K562 (cell line): ENCODE results near the gene KCNK10. TPM values are rescaled to one million over a fixed set of nuclear protein-coding genes. Genes with fewer than 3 reads are reported as not detected.

Source experiments
- ATAC-seq: fragments of 200-7000 bp; cut with Tn5 transposase; 3 replicates; pipeline ENCODE4 v1.9.1; 2020; ENCODE audit warnings: moderate library complexity
- BruUV-seq: library from RNA; stranded (reverse); fragments of 400-500 nt; replicated peaks from 2 replicates; lab custom pipeline; 2021; lab: Mats Ljungman, UMichigan
- CTCF ChIA-PET: fragments of 300-600 bp; formaldehyde crosslinking; extraction: SDS; loops from one replicate; lab custom pipeline; 2021; ENCODE audit warnings: low intra/inter-chr PET ratio; lab: Yijun Ruan, JAX
- POLR2A ChIA-PET: fragments of 300-600, 350-650 bp; sonication (Branson Sonifier 250); formaldehyde crosslinking; extraction: SDS; loops from one replicate; lab custom pipeline; 2021; ENCODE audit warnings: antibody characterized with exemption, inconsistent platforms; lab: Yijun Ruan, JAX
- DNase-seq, 4 experiments: peaks; one replicate each; pipeline versions ENCODE4 v3.0.0 to v3.0.0-alpha.2; 2011 to 2018; ENCODE audit warnings: low spot score in 3 of 4, mixed read lengths in 3 of 4; ENCODE audit errors: extremely low read depth in 1 of 4
- FAIRE-seq: peaks from 2 replicates; lab custom pipeline; 2011; peaks lifted over from hg19 to GRCh38; lab: Jason Lieb, UNC
- H2AFZ ChIP-seq: 2 replicates; pipeline ENCODE4 v1.6.0; 2011; ENCODE audit warnings: low read depth, low read length, control low read depth, inconsistent platforms
- H3K27ac ChIP-seq: fragments of 200-600 bp; 3 replicates; pipeline ENCODE4 v1.8.0; 2011; ENCODE audit warnings: low read depth, mild to moderate bottlenecking, control low read depth, inconsistent platforms, low read length, moderate library complexity, mixed read lengths; ENCODE audit errors: extremely low read depth
- H3K27me3 ChIP-seq, 2 experiments: fragments of 300-600 bp in 1 of 2; 2 replicates in 1 of 2; 3 replicates in 1 of 2; pipeline versions ENCODE4 v1.6.0 to v1.8.0; 2011; ENCODE audit warnings: inconsistent platforms in 2 of 2, low read length in 2 of 2, mild to moderate bottlenecking in 1 of 2, mixed read lengths in 1 of 2, moderate library complexity in 1 of 2; ENCODE audit not compliant: control insufficient read depth in 2 of 2, insufficient read depth in 2 of 2
- H3K36me3 ChIP-seq: fragments of 300-600 bp; 3 replicates; pipeline ENCODE4 v1.8.0; 2011; ENCODE audit warnings: mild to moderate bottlenecking, low read length, inconsistent platforms; ENCODE audit not compliant: control insufficient read depth, insufficient read depth
- H3K4me1 ChIP-seq, 2 experiments: fragments of 200-600 bp in 1 of 2; replicated peaks in 1 of 2; 2 replicates in 1 of 2; 3 replicates in 1 of 2; pipeline versions ENCODE4 v1.5.1 to v1.8.0; 2011; ENCODE audit warnings: inconsistent platforms in 2 of 2, low read length in 2 of 2, mild to moderate bottlenecking in 1 of 2, mixed read lengths in 1 of 2, moderate library complexity in 1 of 2; ENCODE audit not compliant: control insufficient read depth in 2 of 2, insufficient read depth in 2 of 2
- H3K4me2 ChIP-seq: 2 replicates; pipeline ENCODE4 v1.6.1; 2011; ENCODE audit warnings: low read length, control low read depth, inconsistent platforms, mixed read lengths; ENCODE audit not compliant: insufficient read depth
- H3K4me3 ChIP-seq: fragments of 200-600 bp; sonication (generic), shearing (Covaris generic); 2 replicates; pipeline ENCODE4 v1.5.1; 2016; ENCODE audit warnings: control low read depth, inconsistent platforms
- H3K79me2 ChIP-seq: fragments of 200-600 bp; 3 replicates; pipeline ENCODE4 v1.8.0; 2011; ENCODE audit warnings: low read length, inconsistent platforms; ENCODE audit not compliant: control insufficient read depth, insufficient read depth
- H3K9ac ChIP-seq, 2 experiments: 2 replicates each; pipeline versions ENCODE4 v1.6.0 to v1.6.1; 2011; ENCODE audit warnings: low read depth in 2 of 2, low read length in 2 of 2, control low read depth in 1 of 2, inconsistent platforms in 1 of 2, mild to moderate bottlenecking in 1 of 2, mixed read lengths in 1 of 2; ENCODE audit not compliant: insufficient read depth in 1 of 2
- H3K9me1 ChIP-seq: one replicate; pipeline ENCODE4 v1.6.0; 2011; ENCODE audit warnings: inconsistent platforms, mild to moderate bottlenecking, low read length, moderate library complexity; ENCODE audit not compliant: control insufficient read depth, insufficient read depth
- H3K9me3 ChIP-seq: replicated peaks from 2 replicates; pipeline ENCODE4 v1.5.1; 2011; ENCODE audit warnings: low read depth, low read length, inconsistent platforms; ENCODE audit not compliant: control insufficient read depth, insufficient read depth
- H4K20me1 ChIP-seq: replicated peaks from 2 replicates; pipeline ENCODE4 v1.6.1; 2011; ENCODE audit warnings: low read length, inconsistent platforms, mixed read lengths; ENCODE audit not compliant: control insufficient read depth, insufficient read depth
- CBX8 ChIP-seq: fragments of 200-600 bp; sonication (generic); IDR thresholded peaks from 2 replicates; pipeline ENCODE4 v1.6.1; 2012; ENCODE audit warnings: borderline replicate concordance, mixed run types, low read depth, mild to moderate bottlenecking, moderate library complexity, mixed read lengths, low read length, control low read depth, inconsistent platforms; ENCODE audit not compliant: poor library complexity, severe bottlenecking; ENCODE audit errors: extremely low read depth
- GTF2A2 ChIP-seq: IDR thresholded peaks from 2 replicates; pipeline ENCODE4 v1.6.1; 2016; ENCODE audit warnings: mild to moderate bottlenecking, missing genetic modification characterization, missing compliant biosample characterization
- HBP1 ChIP-seq: fragments of 450-650 bp; formaldehyde crosslinking; IDR thresholded peaks from 2 replicates; pipeline ENCODE4 v1.4.0; 2022; ENCODE audit warnings: missing genetic modification characterization
- KHSRP ChIP-seq: fragments of 450-650 bp; IDR thresholded peaks from 2 replicates; pipeline ENCODE4 v1.6.1; 2017
- KLF16 ChIP-seq: IDR thresholded peaks from 2 replicates; pipeline ENCODE4 v1.6.1; 2016; ENCODE audit warnings: antibody characterized with exemption
- KLF6 ChIP-seq: fragments of 250-450 bp; sonication (Bioruptor Pico); IDR thresholded peaks from 2 replicates; pipeline ENCODE4 v1.4.0; 2020; ENCODE audit warnings: mild to moderate bottlenecking, moderate library complexity, borderline replicate concordance
- L3MBTL2 ChIP-seq: fragments of 450-650 bp; IDR thresholded peaks from 2 replicates; pipeline ENCODE4 v1.6.1; 2016; ENCODE audit warnings: mild to moderate bottlenecking, moderate library complexity
- ZNF134 ChIP-seq: fragments of 250-450 bp; sonication (Bioruptor Pico); conservative IDR thresholded peaks from 2 replicates; pipeline ENCODE4 v1.4.0; 2020
- WGBS: fragments of 100-300 bp; shearing (Covaris generic); methylation state at CpG from one replicate; pipeline ENCODE4 v1.1.6; 2016; ENCODE audit warnings: low coverage, mixed read lengths; ENCODE audit not compliant: insufficient coverage; ENCODE audit errors: missing lambda C conversion rate; 5-methylcytosine and 5-hydroxymethylcytosine counted together
- in situ Hi-C: fragments of 300-500 bp; cut with MboI; formaldehyde crosslinking; loops from 4 replicates; pipeline ENCODE4 v1.15.0; 2018; ENCODE audit warnings: inconsistent platforms, mixed read lengths
- intact Hi-C: fragments of 100-400 bp; cut with micrococcal nuclease; formaldehyde crosslinking; loops from 2 replicates; pipeline ENCODE4 v1.14.2; 2022
- polyA plus RNA-seq, 8 experiments: library from polyadenylated mRNA; depleted of rRNA in 4 of 8; stranded (reverse) in 5 of 8; unstranded in 3 of 8; fragments of >200 nt; fragmentation: Nextera tagmentation in 2 of 8; fragmentation: Illumina TruSeq in 1 of 8; extraction: Ambion mirVana in 2 of 8; extraction: Trizol in 1 of 8; gene quantifications; 2 replicates each; pipeline versions ENCODE4 v1.2.1 to v1.2.3, GENCODE V29; 2011 to 2014; ENCODE audit warnings: inconsistent platforms in 1 of 8, missing spikeins in 1 of 8
- total RNA-seq, 7 experiments: library from RNA; depleted of rRNA in 6 of 7; stranded (reverse); fragments of >200 nt in 6 of 7; fragmentation: Illumina TruSeq in 2 of 7; extraction: Trizol in 2 of 7; gene quantifications; 2 replicates each; pipeline versions ENCODE4 v1.2.1 to v1.2.3, GENCODE V29; 2011 to 2021; ENCODE audit warnings: low replicate concordance in 1 of 7
- TF ChIP-seq, protein P1 (sequence below): IDR thresholded peaks from 2 replicates; pipeline ENCODE4 v1.6.1; 2012; ENCODE audit warnings: low read depth, low read length, improper control_type of control experiment, borderline replicate concordance
- TF ChIP-seq, protein P2 (sequence below): sonication (generic); formaldehyde crosslinking; IDR thresholded peaks from 2 replicates; pipeline ENCODE4 v1.8.0; 2022; ENCODE audit warnings: missing genetic modification reagents, mild to moderate bottlenecking, borderline replicate concordance
- TF ChIP-seq, protein P3 (sequence below): fragments of 250-450 bp; sonication (Bioruptor Pico); IDR thresholded peaks from 2 replicates; pipeline ENCODE4 v1.5.0; 2021; ENCODE audit warnings: mild to moderate bottlenecking, moderate library complexity

Gene KCNK10
- total and polyA plus RNA-seq, 9 of the 15 experiments (the other 6 are each of a cell fraction or from before 2014, with no cell fraction given), result not detected

DNA sequence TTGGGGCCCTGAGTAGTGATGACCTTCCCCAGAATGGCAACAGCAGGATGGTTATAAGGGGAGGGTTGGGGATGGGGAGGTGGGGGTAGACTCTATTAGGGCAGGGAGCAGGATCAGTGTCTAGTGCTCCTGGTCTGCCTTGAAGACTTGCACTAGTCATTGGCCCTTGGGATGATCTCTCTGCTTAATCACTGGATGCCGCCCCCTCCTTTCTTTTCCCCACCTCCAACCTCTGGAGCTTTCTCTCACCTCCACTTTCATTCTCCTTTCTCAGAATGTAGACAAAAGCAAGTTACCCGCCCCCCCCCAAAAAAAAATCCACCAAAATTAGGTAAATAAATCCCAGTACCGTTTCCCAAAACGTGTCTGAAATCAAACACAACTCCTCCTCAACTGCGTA is 2.8 kb upstream of the KCNK10 start:
- no peak for DNase-seq
- TF ChIP-seq KLF16, result no peak
- TF ChIP-seq, protein P1, sequence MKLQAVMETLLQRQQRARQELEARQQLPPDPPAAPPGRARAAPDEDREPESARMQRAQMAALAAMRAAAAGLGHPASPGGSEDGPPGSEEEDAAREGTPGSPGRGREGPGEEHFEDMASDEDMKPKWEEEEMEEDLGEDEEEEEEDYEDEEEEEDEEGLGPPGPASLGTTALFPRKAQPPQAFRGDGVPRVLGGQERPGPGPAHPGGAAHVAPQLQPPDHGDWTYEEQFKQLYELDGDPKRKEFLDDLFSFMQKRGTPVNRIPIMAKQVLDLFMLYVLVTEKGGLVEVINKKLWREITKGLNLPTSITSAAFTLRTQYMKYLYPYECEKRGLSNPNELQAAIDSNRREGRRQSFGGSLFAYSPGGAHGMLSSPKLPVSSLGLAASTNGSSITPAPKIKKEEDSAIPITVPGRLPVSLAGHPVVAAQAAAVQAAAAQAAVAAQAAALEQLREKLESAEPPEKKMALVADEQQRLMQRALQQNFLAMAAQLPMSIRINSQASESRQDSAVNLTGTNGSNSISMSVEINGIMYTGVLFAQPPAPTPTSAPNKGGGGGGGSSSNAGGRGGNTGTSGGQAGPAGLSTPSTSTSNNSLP, result no peak
- TF ChIP-seq CBX8, result no peak
- TF ChIP-seq KLF6 (CRISPR knock-in tag), result no peak
- no peak for TF ChIP-seq HBP1 (CRISPR knock-in tag)
- TF ChIP-seq ZNF134 (CRISPR knock-in tag), result no peak
- TF ChIP-seq L3MBTL2, result no peak
- TF ChIP-seq, protein P2, sequence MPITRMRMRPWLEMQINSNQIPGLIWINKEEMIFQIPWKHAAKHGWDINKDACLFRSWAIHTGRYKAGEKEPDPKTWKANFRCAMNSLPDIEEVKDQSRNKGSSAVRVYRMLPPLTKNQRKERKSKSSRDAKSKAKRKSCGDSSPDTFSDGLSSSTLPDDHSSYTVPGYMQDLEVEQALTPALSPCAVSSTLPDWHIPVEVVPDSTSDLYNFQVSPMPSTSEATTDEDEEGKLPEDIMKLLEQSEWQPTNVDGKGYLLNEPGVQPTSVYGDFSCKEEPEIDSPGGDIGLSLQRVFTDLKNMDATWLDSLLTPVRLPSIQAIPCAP (CRISPR knock-in tag), result no peak
- no peak for TF ChIP-seq KHSRP
- no peak for TF ChIP-seq GTF2A2 (tag)
- TF ChIP-seq, protein P3, sequence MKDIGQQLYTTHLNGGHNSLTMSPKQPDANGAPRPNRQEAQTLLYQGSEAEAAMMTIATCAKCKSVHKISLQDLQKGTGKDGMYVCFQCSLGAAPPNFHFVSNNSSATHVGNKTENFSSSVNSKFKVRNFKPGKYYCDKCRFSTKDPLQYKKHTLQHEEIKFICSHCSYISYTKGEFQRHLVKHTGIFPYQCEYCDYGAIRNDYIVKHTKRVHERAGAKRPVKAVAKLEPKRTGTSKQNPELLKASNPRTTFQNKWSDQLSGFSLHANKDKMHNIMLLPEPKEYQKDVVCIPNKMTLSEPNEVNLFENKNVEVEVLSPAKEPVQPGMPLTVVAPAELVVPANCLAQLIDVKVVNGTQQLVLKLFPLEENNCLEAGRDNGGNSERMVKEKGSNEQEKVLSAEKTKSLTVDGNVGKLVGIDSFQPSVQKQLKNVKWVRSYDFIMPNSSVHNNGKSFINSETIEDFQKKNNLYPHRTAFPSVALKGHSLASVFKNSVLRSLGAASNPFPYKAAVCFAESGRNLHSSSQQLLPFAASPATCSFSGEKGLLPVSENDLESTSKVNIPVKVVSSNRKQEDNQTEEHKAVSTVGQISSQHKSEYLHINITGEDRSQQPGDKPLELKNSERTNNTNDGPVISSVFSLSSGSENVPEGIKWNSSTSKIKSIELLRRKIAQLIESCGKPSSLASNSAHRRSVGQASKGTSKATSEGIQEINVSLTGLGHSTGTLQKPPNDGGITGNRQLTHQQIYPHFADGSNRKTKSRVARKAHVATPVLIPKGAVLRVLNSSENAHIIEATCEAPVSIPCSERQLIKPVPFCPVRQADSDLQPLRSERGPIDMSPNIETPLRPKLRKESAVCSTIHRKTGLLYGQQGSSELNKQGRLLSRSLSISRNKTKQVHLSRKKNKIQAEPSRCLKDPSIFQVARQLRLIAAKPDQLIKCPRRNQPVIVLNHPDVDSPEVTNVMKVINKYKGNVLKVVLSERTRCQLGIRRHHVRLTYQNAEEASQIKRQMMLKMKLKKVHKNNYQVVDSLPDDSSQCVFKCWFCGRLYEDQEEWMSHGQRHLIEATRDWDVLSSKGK (CRISPR knock-in tag), result no peak

More for the DNA sequence above, 2.8 kb upstream of the KCNK10 start:
- H3K4me2 ChIP-seq, result no peak overlapping the region
- H4K20me1 ChIP-seq, result no peaks in the 10 kb centered on the region
- H3K4me1 ChIP-seq, result no peaks in the 10 kb centered on the region; a peak in 1 of 5 replicates
- no peak overlapping the region for H3K9ac ChIP-seq
- no peaks in the 10 kb centered on the region for H3K9me3 ChIP-seq
- 0% methylated on average over 2 of the region's 5 CpGs for WGBS
- no peak overlapping the region for H3K27ac ChIP-seq
- no TSS peak for BruUV-seq
- no peaks in the 10 kb centered on the region for H3K36me3 ChIP-seq
- intact Hi-C loops, result no loop called here
- no peaks in the 10 kb centered on the region for H3K9me1 ChIP-seq
- no peak overlapping the region for H3K4me3 ChIP-seq
- peaks cover 3 to 23% of the 10 kb centered on the region in 2 experiments; a peak in 3 of 5 replicates for H3K27me3 ChIP-seq
- ChIA-PET POLR2A (no interaction called here), CTCF (no interaction called here)
- FAIRE-seq, result no peak
- H3K79me2 ChIP-seq, result no peaks in the 10 kb centered on the region
- in situ Hi-C loops, result no loop called here
- no peak for ATAC-seq
- H2AFZ ChIP-seq, result no peak overlapping the region
